Caki2 (cell line): Measurements from ENCODE around the gene CTNNBL1. TPM values are rescaled to one million over a fixed set of nuclear protein-coding genes. Genes with fewer than 3 reads are reported as not detected.

Experiments
- DNase-seq: peaks from one replicate; pipeline ENCODE4 v3.0.0-alpha.2; 2015; ENCODE audit warnings: low read depth
- in situ Hi-C: cut with HindIII; loops from 2 replicates; pipeline ENCODE4 v1.10.0; 2016; ENCODE audit warnings: low sequenced_read_pairs, low pct_unique_long_range_greater_than_20kb, mixed read lengths
- total RNA-seq: library from RNA; depleted of rRNA; stranded (reverse); fragments of >200 nt; shearing (Covaris generic); gene quantifications from 2 replicates; pipeline ENCODE4 v1.2.3, GENCODE V29; 2014; ENCODE audit warnings: low replicate concordance

Gene CTNNBL1
- total RNA-seq, 1 experiment from 2014 or later, result 78.2 TPM

GRCh38 chr20:37757550-37757949 lies 63.7 kb downstream of the CTNNBL1 start:
- no peak for DNase-seq
- in situ Hi-C loops, result no loop called here

DNA sequence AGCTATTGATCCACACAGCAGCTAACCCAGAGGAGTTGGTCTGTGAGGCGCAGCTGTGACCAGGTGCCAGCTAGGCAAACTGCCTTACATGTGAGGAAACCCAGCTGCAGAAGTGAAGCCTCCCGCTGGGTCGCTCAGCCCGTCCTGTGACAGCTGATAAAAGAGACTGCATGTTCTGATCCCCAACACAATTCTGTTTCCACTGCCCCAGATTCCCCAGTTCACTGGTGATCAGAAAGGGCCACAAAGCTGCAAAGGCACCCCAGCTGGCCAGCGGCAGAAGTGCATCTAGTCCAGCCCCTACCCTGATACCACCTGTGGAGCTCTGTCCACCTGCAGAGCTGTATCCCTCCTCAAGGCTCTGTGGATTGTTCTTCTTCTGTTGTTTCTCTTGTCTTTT lies 64.5 kb downstream of the CTNNBL1 start:
- in situ Hi-C loops, result no loop called here

DNA sequence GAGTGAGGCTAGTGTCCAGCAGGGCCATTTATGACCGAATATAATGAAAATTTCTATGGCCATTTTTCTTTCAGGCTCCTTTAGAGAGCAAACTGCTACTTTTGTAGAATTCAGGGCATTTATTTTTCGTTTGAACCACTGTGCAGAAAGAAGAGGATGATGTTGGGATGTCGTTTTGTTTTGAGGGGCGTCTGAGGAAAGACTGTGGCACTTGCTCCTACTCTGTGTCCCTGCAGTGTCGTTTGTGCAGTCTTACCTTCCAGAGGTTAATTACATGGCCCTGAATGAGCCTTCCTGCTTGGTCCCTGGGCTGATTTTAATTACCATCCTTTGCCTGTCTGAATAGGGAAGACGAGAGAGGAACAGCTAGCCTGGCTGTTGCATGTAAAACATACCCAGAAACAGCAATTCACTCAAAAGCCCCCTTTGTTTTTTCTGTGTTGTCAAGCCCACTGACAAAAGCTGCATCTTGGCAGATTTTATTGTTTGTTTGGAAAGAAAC lies 65.3 kb downstream of the CTNNBL1 start:
- in situ Hi-C loops, result no loop called here
- DNase-seq, result no peak

More for the DNA sequence above, 64.5 kb downstream of the CTNNBL1 start:
- no peak for DNase-seq

GRCh38 chr20:37759761-37760209 lies 66.0 kb downstream of the CTNNBL1 start:
- in situ Hi-C loops, result no loop called here
- no peak for DNase-seq

DNA sequence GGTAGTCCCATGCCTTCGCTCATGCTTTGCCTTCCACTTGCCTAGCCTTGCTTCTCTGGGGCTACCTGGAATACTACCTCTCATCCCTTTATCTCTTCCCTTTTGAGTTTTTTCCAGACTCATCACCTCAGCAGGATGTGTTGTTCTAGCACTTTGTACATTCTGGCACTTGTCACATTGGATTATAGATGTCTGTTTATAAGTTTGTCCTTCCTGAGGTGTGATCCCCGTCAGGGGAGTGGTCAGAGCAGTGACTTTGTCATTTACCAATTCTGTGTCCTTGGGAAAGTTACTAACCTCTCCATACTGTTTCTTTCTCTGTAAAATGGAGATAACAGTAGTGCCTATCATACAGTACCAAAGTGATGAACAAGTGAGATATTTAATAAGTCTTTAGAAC lies 66.5 kb downstream of the CTNNBL1 start:
- in situ Hi-C loops, result no loop called here
- no peak for DNase-seq

DNA sequence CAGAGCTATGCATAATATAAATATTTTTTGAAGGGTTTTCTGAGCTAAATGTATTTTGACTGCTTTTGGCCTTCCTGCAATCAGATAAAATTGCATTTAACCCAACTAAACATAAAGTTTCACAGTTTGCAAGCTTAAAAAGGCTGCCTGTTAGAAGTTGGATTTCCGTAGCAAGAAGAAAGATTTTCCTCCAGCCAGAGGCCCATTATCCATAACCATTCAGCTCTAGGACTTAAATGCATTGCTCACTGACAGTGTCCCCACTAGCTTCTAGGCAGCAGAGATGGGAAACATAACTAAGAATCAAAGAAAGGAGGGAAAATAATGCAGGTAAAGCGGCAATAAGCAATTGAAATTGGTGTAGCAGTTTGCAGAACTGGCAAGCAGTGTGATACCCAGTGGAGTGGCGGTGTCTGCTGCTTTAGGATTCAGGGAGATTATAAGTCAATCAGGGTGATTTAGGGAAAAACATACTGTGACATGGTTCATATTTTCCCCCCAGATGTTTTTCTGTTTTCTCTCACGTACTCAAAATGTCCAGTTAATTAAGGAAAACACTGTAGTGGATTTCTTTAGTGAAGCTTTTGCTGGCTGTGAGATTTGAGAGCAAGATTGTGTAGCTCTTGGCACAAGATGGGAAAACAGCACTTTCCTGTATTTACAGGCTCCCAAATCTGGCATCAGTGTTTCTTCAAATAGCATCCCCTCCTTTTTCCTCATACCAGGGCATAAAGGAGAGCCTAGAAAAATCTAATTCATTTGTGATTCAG lies 69.1 kb downstream of the CTNNBL1 start:
- no peak for DNase-seq
- in situ Hi-C loops, result no loop called here

- DNase-seq, result no peak
- in situ Hi-C loops, result no loop called here
These were observed 70.6 kb downstream of the CTNNBL1 start for GRCh38 chr20:37764333-37764935.

DNA sequence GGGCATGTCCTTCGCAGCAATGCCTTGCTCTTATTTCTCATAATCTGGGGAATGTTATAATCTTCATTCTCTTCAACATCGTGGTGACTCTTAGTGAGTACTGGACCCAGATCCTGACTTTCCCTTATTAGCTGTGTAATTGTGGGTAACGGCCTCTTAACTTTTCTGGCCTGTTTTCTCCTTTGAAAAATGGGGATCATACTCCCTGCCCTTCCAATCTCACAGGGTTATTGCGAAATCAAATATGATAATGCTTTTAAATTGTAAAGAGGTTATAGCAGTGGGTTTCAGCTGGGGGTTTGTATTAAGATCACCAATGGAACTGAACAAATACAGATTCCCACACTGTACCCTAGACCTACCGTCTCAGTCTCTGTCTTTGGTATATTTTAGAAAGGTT lies 77.1 kb downstream of the CTNNBL1 start:
- in situ Hi-C loops, result no loop called here
- no peak for DNase-seq

DNA sequence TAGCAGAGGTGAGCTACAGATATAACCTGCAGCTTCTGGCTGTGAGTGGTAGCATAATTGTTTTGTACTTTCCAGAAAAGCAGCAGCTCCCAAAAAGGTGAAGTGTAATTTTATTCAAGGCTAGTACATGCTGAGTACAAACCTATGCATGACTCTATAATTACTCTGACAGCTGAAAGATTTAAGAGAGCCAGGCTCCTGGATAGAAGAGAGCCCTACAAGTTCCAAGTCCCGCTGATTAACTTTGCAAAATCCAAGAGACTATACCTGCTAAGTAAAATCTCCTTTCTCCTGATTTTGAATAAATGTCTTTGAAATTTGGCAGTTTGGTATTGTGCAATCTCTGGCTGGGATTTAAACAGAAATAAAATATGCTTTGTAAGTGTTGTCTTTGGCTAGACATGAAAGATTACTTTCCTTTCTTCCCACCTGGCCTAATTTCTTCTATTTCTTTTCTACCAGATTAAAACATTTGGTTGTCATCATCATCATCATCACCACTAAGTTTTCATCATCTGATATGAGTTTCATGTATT lies 79.5 kb downstream of the CTNNBL1 start:
- in situ Hi-C loops, result no loop called here
- no peak for DNase-seq

DNA sequence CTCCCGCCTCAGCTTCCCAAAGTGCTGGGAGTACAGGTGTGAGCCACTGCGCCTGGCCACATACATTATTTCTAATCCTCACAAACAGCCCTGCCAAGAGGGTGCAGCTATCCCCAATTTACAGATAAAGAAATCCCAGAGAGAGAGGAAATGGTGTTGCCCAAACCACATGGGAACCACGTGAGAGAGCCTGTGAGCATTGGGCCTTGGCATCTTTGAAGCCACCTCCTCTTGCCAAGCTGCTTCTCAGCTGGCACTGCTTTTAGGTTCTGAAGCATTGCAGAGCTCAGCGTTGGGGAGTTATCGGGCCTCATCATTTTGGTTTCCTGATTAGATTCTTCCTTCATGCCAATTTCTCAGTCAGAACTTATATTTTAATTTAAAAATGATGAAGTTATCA lies 80.3 kb downstream of the CTNNBL1 start:
- in situ Hi-C loops, result no loop called here
- no peak for DNase-seq

GRCh38 chr20:37775200-37775599 lies 81.4 kb downstream of the CTNNBL1 start:
- in situ Hi-C loops, result no loop called here
- DNase-seq, result no peak

- in situ Hi-C loops, result no loop called here
- DNase-seq, result no peak
These were observed 82.2 kb downstream of the CTNNBL1 start for GRCh38 chr20:37776049-37776448.

GRCh38 chr20:37776526-37776925 lies 82.7 kb downstream of the CTNNBL1 start:
- DNase-seq, result no peak
- in situ Hi-C loops, result no loop called here

- DNase-seq, result no peak
- in situ Hi-C loops, result no loop called here
These were observed 83.5 kb downstream of the CTNNBL1 start for GRCh38 chr20:37777012-37777950.

- DNase-seq, result no peak
- in situ Hi-C loops, result no loop called here
These were observed 84.3 kb downstream of the CTNNBL1 start for GRCh38 chr20:37777988-37778659.

- in situ Hi-C loops, result no loop called here
- DNase-seq, result no peak
These were observed 87.8 kb downstream of the CTNNBL1 start for GRCh38 chr20:37781626-37782025.

DNA sequence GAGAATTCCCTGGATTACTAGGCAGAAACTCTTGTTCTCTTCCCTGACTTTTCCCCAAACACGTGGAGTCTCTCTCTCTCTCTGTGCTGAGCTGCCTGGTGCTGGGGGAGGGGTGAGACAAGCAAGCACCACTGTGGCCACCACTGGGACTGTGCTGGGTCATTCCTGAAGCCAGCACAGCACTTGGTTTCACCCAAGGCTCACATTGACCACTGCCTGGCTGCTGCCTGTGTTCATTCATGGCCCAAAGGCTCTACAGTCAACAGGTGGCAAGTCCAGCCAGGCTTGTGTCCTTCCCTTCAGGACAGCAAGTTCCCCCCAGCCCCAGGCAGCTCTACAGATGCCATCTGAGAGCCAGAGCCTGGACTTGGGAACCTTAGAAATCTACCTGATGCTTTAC lies 92.2 kb downstream of the CTNNBL1 start:
- in situ Hi-C loops, result no loop called here
- no peak for DNase-seq

GRCh38 chr20:37789408-37789807 lies 95.6 kb downstream of the CTNNBL1 start:
- no peak for DNase-seq
- in situ Hi-C loops, result no loop called here
